ENCODE data around the gene STOX2. TPM values are rescaled to one million over a fixed set of nuclear protein-coding genes. Genes with fewer than 3 reads are reported as not detected.

Gene STOX2
- total RNA-seq, 1 donor from 2014 or later: 0.19 TPM

DNA sequence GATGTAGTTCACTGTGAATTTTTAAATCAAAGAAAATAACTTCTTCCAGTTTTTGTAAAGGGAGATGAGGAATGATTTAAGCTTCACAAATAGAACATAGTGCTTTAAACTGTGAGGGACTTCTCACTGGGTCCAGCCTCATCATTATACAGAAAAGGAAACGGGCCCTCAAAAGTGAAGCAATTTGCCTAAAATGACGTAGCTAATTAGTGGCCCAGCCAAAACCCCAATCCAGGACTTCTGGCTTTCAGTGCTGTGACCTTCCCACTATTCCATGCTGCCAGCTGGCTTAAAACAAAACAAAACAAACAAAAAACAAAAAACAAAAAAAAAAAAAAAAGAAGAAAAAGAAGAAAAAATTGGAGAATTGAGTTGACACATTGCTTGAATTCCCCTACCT lies 45.0 kb upstream of the STOX2 start:
- Mint-ChIP-seq H3K4me1 (ENCODE audit: unreplicated experiment) (no peaks in the 10 kb centered on the region), H3K36me3 (ENCODE audit: unreplicated experiment) (no peaks in the 10 kb centered on the region), H3K27me3 (ENCODE audit: unreplicated experiment) (peaks cover 44% of the 10 kb centered on the region), H3K4me3 (ENCODE audit: unreplicated experiment) (no peak overlapping the region), H3K9me3 (ENCODE audit: unreplicated experiment) (no peaks in the 10 kb centered on the region), H3K27ac (ENCODE audit: unreplicated experiment) (no peak overlapping the region)
- no peak for DNase-seq (ENCODE audit: extremely low spot score, unreplicated experiment)
- TF ChIP-seq, protein P1, sequence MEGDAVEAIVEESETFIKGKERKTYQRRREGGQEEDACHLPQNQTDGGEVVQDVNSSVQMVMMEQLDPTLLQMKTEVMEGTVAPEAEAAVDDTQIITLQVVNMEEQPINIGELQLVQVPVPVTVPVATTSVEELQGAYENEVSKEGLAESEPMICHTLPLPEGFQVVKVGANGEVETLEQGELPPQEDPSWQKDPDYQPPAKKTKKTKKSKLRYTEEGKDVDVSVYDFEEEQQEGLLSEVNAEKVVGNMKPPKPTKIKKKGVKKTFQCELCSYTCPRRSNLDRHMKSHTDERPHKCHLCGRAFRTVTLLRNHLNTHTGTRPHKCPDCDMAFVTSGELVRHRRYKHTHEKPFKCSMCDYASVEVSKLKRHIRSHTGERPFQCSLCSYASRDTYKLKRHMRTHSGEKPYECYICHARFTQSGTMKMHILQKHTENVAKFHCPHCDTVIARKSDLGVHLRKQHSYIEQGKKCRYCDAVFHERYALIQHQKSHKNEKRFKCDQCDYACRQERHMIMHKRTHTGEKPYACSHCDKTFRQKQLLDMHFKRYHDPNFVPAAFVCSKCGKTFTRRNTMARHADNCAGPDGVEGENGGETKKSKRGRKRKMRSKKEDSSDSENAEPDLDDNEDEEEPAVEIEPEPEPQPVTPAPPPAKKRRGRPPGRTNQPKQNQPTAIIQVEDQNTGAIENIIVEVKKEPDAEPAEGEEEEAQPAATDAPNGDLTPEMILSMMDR (IDR thresholded peaks at IDR 0.05): no peak

DNA sequence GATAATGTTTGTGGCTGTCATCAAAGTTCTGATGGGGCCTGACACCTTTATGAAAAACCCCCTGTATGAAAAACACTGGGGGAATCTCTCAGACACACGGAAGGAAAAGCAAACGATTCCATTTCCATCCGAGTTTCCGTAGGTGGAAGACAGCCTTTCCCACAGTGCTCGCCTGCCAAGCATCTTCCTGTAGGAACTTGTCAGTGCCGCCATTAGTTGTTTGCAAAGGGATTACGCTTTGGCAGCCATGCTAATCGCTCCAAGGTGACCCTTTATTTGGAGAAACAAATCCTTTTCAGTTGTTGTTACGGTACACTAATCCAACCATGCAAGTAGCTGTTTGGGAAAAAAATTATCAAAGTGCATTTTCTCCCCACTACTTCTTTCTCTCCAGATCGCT lies 44.4 kb upstream of the STOX2 start:
- Mint-ChIP-seq H3K4me3 (ENCODE audit: unreplicated experiment) (no peak overlapping the region), H3K4me1 (ENCODE audit: unreplicated experiment) (no peaks in the 10 kb centered on the region), H3K27ac (ENCODE audit: unreplicated experiment) (no peak overlapping the region), H3K9me3 (ENCODE audit: unreplicated experiment) (no peaks in the 10 kb centered on the region), H3K36me3 (ENCODE audit: unreplicated experiment) (no peaks in the 10 kb centered on the region), H3K27me3 (ENCODE audit: unreplicated experiment) (peaks cover 45% of the 10 kb centered on the region)
- TF ChIP-seq, protein P1 (IDR thresholded peaks at IDR 0.05): no peak
- DNase-seq (ENCODE audit: extremely low spot score, unreplicated experiment): no peak

DNA sequence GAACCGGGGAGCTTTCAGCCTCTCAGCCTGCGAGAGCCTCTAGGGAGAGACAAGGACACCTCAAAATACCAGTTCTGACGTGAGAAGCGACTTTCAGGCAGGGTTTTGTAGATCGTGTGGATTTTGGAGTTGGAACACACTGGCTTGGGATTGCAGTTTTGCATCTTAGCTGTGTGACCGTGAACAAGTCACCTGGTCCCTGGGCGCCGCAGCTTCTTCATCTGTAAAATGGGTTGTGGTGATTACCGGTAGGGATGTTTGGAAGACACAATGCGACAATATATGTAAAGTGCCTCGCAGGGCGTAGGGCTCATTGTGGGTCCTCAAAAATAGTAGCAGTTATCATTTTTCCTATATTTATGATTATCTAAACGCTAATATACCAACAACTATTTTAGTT lies 43.7 kb upstream of the STOX2 start:
- H3K27ac Mint-ChIP-seq (ENCODE audit: unreplicated experiment): no peak overlapping the region
- DNase-seq (ENCODE audit: extremely low spot score, unreplicated experiment): no peak
- H3K4me1 Mint-ChIP-seq (ENCODE audit: unreplicated experiment): no peaks in the 10 kb centered on the region
- no peak overlapping the region for H3K4me3 Mint-ChIP-seq (ENCODE audit: unreplicated experiment)
- H3K9me3 Mint-ChIP-seq (ENCODE audit: unreplicated experiment): no peaks in the 10 kb centered on the region
- TF ChIP-seq, protein P1 (IDR thresholded peaks at IDR 0.05): no peak
- peaks cover 42% of the 10 kb centered on the region for H3K27me3 Mint-ChIP-seq (ENCODE audit: unreplicated experiment)
- H3K36me3 Mint-ChIP-seq (ENCODE audit: unreplicated experiment): no peaks in the 10 kb centered on the region

DNA sequence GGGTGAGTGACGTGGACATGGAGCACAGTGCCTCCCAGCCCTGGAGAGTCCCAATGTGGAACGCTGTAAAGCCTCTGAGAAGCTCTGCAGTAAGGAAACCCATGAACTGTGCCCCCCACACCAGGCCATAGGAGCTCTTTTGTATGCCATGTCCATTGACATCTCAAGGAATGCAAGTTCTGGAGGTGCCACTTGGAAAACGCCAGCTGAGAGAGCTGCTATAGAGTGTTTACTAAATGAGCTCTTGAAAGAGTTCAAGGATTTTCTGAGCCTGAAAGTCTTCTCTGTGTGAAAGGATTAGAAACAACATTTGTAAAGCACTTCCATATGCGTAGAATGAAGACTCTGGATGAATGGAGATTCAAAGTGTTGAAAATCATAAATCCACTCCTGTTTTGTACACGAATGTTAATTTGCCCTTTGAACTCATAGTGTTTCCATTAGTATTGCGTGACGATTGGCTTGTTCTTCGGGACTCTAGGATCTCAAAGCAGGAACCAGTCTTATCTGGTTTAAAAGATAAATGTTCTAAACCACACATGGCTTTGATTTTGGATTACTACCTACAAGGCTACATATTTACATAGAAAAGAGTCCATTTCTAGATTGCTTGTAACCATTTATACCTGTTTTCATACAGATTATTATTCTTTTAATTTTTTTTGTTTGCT lies 41.8 kb upstream of the STOX2 start:
- no peak overlapping the region for H3K27ac Mint-ChIP-seq (ENCODE audit: unreplicated experiment)
- DNase-seq (ENCODE audit: extremely low spot score, unreplicated experiment): no peak
- no peaks in the 10 kb centered on the region for H3K36me3 Mint-ChIP-seq (ENCODE audit: unreplicated experiment)
- H3K4me1 Mint-ChIP-seq (ENCODE audit: unreplicated experiment): no peaks in the 10 kb centered on the region
- TF ChIP-seq, protein P1 (IDR thresholded peaks at IDR 0.05): no peak
- H3K9me3 Mint-ChIP-seq (ENCODE audit: unreplicated experiment): no peaks in the 10 kb centered on the region
- peaks cover 30% of the 10 kb centered on the region for H3K27me3 Mint-ChIP-seq (ENCODE audit: unreplicated experiment)
- no peak overlapping the region for H3K4me3 Mint-ChIP-seq (ENCODE audit: unreplicated experiment)

DNA sequence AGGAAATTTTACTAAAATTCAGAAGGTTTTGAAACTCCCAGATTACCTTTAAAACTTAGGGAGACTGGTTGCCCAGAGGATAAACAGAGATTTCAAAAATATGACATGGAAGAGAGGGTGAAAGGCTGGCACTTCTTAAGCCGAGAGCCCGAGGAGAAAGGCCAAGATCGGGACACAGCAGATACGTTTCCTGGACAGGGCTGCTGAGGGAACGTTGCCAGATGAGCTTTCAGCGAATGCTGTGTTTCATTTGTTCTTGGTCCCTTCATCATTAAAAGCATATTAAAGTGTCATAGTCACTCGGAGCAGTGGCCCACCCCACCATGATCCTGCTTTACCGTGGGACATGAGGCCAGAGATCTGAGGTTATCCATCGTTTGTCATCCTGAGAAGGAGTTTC lies 37.9 kb upstream of the STOX2 start:
- H3K4me1 Mint-ChIP-seq (ENCODE audit: unreplicated experiment): no peaks in the 10 kb centered on the region
- H3K27ac Mint-ChIP-seq (ENCODE audit: unreplicated experiment): no peak overlapping the region
- no peak overlapping the region for H3K4me3 Mint-ChIP-seq (ENCODE audit: unreplicated experiment)
- TF ChIP-seq, protein P1 (IDR thresholded peaks at IDR 0.05): no peak
- H3K27me3 Mint-ChIP-seq (ENCODE audit: unreplicated experiment): peaks cover 13% of the 10 kb centered on the region
- H3K36me3 Mint-ChIP-seq (ENCODE audit: unreplicated experiment): no peaks in the 10 kb centered on the region
- no peak for DNase-seq (ENCODE audit: extremely low spot score, unreplicated experiment)
- H3K9me3 Mint-ChIP-seq (ENCODE audit: unreplicated experiment): no peaks in the 10 kb centered on the region
